CD4-positive, alpha-beta T cell treated with Interleukin-6 for 4 hours (primary cell): Measurements from ENCODE around the gene MYT1.

ENCODE experiments used
- DNase-seq: peaks from one replicate; pipeline ENCODE4 v3.0.0-alpha.2; 2020; ENCODE audit warnings: mixed read lengths

Gene MYT1

GRCh38 chr20:64236137-64237088 is 72.2 kb downstream of the MYT1 start:
- no peak for DNase-seq

GRCh38 chr20:64237316-64237715 is 73.1 kb downstream of the MYT1 start:
- DNase-seq, result no peak

GRCh38 chr20:64238115-64238825 is 74.0 kb downstream of the MYT1 start:
- DNase-seq, result no peak

- DNase-seq, result no peak
These were observed 74.7 kb downstream of the MYT1 start for GRCh38 chr20:64238851-64239387.

GRCh38 chr20:64239449-64240242 is 75.4 kb downstream of the MYT1 start:
- no peak for DNase-seq

GRCh38 chr20:64240243-64241015 is 76.2 kb downstream of the MYT1 start:
- DNase-seq, result no peak

- DNase-seq, result no peak
These were observed 76.8 kb downstream of the MYT1 start for GRCh38 chr20:64241061-64241460.

GRCh38 chr20:64242003-64242796 is 77.9 kb downstream of the MYT1 start:
- no peak for DNase-seq

GRCh38 chr20:64242797-64243475 is 78.7 kb downstream of the MYT1 start:
- no peak for DNase-seq

- DNase-seq, result no peak
These were observed 80.1 kb downstream of the MYT1 start for GRCh38 chr20:64244281-64244805.

GRCh38 chr20:64244870-64245603 is 80.8 kb downstream of the MYT1 start:
- DNase-seq, result no peak

- no peak for DNase-seq
These were observed 81.7 kb downstream of the MYT1 start for GRCh38 chr20:64245746-64246595.

GRCh38 chr20:64246616-64247306 is 82.5 kb downstream of the MYT1 start:
- no peak for DNase-seq

- DNase-seq, result no peak
These were observed 83.0 kb downstream of the MYT1 start for GRCh38 chr20:64247307-64247618.

- DNase-seq, result no peak
These were observed 84.0 kb downstream of the MYT1 start for GRCh38 chr20:64247970-64248841.

- no peak for DNase-seq
These were observed 85.8 kb downstream of the MYT1 start for GRCh38 chr20:64250027-64250426.

- no peak for DNase-seq
These were observed 88.7 kb downstream of the MYT1 start for GRCh38 chr20:64253000-64253383.
